HG03575 (cell line): ENCODE results near the gene TRAF5.
"Not testable (repeated sequence)": the region's sequence is repeated elsewhere in the genome, so short reads cannot be mapped to it uniquely, and the experiment has no call there.

Experiments
- ATAC-seq: cut with Tn5 transposase; IDR thresholded peaks from one replicate; pipeline ENCODE4 v1.9.1; 2021; ENCODE audit not compliant: unreplicated experiment, insufficient number of reproducible peaks, low FRiP score; ENCODE audit errors: extremely low read depth

TRAF5 gene

DNA sequence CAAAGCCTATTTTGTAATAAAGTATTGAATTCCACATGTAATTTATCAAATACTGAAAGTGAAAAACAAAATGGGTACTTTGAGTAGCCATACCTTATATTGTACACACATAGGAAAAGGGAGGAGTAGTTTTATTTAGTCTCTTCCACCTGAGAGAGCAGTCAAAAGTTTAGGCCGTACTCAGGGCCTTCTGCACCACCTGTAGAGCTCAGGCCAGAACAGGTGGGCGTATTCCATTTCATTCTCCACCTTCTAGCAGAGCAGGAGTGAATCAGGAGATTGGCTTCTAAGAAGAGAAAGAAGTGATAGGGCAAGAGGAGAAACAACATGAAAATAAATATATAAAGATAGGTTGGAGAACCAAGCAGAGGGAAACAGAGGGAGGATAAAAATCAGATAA is 44.0 kb downstream of the TRAF5 start:
- ATAC-seq = no peak

DNA sequence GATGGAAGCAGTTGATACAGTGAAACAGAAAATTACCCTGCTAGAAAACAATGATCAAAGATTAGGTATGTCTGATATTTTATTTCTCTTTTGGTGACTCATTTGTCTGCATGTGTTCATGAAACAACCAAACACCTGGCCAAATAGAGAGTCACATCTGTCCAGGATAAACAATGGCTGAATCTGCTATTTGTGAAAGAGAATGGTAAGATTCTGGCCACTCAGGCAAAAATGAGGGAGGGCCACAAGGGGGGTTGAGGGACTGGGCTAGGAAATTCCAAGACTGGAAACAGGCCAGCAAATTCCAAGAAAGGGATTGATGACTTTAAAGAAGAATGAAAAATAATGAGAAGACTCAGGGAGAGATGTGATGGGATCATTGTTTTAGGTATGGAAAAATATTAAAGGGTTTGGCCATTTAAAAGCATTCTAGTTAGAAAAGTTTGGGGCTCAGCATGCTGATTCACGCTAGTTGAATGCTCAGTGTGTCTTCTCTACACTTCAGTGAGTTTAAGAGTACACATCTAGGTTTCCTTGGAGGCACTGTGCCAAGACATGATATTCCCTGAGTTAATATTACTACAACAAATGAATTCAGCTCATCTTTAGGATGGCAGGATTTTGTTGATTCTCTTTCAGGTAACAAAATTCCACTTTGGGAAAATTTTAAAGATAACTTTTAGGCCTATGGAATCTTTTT is 44.9 kb downstream of the TRAF5 start:
- no peak for ATAC-seq

DNA sequence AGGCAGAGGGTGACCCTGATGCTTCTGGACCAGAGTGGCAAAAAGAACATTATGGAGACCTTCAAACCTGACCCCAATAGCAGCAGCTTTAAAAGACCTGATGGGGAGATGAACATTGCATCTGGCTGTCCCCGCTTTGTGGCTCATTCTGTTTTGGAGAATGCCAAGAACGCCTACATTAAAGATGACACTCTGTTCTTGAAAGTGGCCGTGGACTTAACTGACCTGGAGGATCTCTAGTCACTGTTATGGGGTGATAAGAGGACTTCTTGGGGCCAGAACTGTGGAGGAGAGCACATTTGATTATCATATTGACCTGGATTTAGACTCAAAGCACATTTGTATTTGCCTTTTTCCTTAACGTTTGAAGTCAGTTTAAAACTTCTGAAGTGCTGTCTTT is 45.8 kb downstream of the TRAF5 start:
- no peak for ATAC-seq

DNA sequence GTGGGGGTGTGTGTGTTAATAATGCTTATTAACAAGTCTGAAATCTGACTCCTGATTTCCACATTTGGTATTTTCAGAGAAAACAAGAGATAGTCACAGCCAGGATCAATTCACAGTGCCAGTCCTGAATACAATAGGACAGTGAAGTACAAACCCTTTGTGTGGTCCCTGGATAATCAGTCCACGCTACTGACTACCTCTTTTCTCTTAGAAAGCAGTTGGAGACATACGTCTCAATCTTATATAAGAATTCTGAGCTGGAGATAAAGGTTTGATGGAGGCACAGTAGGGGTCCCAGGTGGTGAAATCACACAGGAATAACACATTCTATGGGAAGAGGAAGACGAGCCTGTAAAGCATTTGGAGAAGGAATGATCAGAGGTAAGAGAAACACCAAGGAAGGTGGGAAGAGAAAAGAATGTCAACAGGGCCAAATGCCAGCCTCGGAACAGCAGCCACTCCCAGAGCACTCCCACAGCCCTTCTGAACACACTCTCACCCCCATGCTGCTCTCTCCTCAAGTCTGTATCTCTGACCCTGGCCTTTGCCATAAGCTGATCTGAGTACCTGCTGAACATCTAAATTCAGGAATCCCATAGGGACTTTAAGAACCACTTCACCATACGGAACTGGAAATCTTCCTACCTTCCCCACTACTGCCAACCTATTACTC is 48.6 kb downstream of the TRAF5 start:
- ATAC-seq = no peak

DNA sequence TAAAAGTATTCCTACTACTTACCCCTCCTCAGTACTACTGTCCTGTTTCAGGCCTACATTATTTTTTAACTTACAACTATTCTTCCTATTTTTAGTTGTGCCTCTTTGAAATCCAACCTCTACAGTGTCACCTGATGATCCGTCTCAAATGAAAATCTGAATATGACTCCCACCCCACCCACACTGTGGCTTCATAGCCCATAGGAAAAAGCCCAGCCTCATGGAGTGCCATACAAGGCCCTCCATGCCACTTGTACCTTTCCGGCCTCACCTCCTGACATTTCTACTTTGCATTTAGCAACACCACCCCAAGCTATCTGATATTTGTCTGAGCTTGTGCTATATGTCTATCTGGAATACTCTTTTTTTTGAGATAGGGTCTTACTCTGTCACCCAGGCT is 49.3 kb downstream of the TRAF5 start:
- no peak for ATAC-seq

GRCh38 chr1:211376807-211377470 is 50.3 kb downstream of the TRAF5 start:
- no peak for ATAC-seq

GRCh38 chr1:211377539-211378450 is 51.2 kb downstream of the TRAF5 start:
- no peak for ATAC-seq

GRCh38 chr1:211378844-211379243 is 52.2 kb downstream of the TRAF5 start:
- no peak for ATAC-seq

GRCh38 chr1:211379446-211379845 is 52.8 kb downstream of the TRAF5 start:
- no peak for ATAC-seq

GRCh38 chr1:211381481-211382181 is 55.0 kb downstream of the TRAF5 start:
- ATAC-seq = no peak

DNA sequence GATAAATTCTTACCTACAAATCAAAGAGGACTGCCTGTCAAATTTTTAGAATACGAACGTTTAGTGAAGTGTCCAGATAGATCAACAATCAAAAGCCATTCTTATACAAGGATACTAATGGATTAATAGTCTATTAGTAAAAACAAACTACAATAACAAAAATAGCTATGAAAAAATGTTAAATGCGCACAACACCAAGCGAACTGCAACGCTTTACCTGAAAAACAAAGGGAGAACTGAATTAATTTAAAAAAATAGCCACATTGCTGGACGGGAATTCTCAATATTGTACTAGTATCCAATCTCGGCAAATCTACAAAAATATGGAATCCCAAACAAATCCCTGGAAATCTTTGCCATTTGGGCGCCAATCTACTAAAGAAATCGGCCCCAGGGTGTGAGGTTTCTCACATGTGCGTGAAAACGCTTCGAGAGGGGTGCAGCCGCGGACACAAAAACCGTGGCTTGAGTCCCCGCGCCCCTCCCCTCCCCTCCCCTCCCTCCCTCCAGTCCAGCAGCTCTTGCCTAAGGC is 55.6 kb downstream of the TRAF5 start:
- ATAC-seq = no peak

- ATAC-seq = peak; percentile 70
Observed at GRCh38 chr1:211382714-211383480, 56.3 kb downstream of the TRAF5 start.

DNA sequence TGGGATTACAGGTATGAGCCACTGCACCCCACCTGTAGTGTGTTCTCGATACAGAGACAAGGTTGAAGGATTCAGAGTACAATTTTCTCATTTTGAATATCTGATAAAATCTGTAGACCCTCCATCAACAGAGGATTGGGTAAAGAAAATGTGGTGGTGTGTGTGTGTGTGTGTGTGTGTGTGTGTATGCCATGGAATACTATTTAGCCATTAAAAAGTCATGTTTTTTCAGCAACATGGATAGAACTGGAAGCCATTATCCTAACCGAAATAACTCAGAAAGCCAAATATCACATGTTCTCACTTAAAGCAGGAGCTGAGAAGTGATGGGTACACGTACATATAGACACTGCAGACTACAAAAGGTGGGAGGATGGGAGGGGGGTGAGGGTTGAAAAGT is 57.9 kb downstream of the TRAF5 start:
- no peak for ATAC-seq

GRCh38 chr1:211386921-211387320 is 60.3 kb downstream of the TRAF5 start:
- ATAC-seq = no peak

DNA sequence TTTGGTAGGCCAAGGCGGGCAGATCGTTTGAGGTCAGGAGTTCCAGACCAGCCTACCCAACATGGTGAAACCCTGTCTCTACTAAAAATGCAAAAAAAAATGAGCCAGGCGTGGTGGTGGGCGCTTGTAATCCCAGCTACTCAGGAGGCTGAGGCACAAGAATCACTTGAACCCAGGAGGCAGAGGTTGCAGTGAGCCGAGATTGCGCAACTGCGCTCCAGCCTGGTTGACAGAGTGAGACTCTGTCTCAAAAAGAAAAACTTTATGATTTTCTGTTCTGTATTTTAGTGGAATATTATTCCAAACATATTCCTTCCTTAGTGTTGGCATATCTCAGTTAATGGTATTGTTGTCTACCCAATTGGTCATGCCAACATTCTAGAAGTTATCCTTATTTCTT is 64.2 kb downstream of the TRAF5 start:
- ATAC-seq = not testable (repeated sequence)

DNA sequence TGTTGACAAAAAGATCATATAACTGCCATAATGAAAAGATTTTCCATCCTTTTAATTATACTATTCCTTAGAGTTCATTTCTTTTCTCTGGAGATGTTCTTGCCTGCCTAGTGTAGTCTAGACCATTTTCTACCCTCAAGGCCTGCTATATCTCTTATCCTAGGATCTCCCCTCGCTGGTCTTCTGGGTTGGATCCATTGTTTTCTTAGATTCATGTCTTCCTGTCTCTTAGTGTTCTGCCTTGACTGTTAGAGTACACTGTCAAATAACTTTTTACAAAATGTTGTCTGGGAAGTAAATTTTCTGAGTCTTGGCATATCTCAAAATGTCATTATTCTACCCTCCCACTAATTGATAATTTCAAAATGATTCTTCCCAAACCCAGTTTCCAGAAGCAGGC is 66.6 kb downstream of the TRAF5 start:
- no peak for ATAC-seq

- ATAC-seq = not testable (repeated sequence)
Observed at GRCh38 chr1:211398266-211398930, 71.8 kb downstream of the TRAF5 start.
